NCI-H1048 (cell line): ENCODE measurements around the gene GJD2.

Source experiments
- DNase-seq: peaks from one replicate; lab custom pipeline; 2025; lab: John Stamatoyannopoulos, UW

Gene GJD2

DNA sequence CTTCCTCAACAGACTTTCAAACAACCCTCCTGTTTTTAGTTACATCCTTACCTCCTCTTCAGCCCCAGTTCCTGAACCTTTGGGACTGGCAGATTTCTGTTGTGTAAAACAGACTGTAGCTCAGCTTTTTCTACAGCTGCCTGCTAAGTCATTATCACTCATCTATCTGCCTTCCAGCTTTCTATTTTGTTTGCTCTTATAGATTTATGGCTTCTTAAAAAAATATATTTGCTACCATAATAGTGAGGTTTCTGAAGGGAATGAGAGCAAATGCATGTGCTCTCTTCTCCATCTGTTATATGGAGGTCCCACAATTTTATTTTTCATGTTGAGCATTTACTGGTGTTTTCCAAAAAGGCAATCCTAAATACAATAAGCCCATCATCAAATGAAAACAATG, 18.2 kb upstream of the GJD2 start:
- DNase-seq = no peak

DNA sequence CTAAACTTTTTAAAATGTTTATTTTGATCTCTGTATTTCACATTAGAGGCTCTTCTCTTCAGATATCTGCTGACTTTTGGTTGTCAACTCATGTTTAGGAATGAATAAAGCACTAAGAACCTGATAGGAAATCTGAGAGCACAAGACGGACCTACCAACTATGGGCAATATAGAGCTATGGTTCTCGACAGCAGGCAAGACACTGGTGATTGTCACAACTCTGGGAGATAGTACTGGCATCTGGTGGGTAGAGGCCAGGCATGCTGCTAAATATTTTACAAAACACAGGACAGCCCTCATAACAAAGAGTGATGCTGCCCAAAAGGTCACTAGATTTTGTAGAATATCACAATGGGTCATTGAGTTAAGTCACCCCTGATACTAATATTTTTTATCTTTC, 17.5 kb upstream of the GJD2 start:
- no peak for DNase-seq

DNA sequence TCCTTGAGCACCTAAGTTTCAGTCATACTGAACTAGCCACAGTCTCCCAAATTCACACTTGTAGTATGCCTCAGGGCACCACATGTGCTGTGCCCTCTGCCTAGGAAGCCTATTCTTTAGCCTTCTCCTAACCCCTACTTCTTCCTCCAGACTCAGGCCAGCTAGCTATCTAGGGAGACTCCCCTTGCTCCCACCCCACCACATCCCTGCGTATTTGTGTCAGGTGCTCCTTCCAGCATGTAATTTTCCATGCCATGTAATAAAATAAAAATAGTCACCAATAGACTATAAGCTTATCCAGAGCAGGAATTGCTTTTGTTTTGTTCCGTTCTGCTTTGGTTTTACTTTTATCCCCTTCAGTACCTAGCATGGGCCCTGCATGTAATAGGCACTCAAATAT, 14.9 kb upstream of the GJD2 start:
- DNase-seq = no peak

DNA sequence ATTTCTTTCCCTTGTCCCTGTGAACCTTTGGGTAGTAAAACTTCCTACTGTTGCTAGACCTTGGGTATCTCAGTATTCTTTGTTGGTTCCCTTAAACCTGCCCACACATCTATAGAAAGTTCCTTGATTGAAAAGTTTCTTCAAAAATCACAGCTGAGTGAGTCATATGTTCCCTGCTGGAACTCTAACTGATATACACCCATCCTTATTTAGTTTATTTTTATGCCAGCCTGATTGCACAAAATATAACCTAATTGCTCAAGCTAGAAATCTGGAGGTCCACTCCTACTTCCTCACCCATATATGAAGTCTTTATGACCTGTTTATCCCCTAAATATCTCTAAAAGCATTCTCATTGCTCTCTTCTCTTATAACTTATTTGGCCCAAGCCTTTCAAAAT, 13.7 kb upstream of the GJD2 start:
- no peak for DNase-seq

DNA sequence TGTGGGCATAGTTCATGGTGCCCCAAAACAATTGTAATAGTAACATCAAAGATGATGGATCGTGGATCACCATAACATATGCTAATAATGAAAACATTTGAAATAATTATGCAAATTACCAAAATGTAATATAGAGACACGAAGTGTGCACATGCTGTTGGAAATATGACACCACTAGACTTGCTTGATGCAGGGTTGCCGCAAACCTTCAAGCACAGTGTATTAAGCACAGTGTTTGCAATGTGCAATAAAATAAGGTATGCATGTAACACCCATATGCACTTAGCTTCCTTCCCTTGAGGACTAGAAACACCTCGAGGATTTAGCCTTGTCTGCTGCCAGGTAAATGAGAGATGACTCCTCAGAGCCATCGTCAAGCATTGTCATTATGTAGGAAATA, 10.9 kb upstream of the GJD2 start:
- no peak for DNase-seq

DNA sequence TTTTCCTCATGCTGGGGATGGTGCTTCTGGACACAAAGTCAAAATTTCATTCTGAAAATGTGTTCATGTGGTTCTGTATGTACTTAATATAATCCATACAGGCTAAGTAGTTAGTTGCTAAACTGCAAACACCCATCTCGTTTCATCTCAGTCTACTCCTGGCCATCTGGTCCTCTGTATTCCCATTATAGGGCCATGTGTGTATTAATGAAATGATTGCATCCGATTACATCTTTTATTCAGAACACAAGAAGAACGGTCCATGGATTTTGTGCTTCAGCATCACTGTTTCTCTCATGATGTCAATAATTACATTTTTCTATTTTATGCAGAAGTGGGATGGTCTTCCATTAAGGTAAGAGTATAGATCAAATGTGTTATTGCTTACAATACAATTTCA, 6.1 kb upstream of the GJD2 start:
- no peak for DNase-seq

DNA sequence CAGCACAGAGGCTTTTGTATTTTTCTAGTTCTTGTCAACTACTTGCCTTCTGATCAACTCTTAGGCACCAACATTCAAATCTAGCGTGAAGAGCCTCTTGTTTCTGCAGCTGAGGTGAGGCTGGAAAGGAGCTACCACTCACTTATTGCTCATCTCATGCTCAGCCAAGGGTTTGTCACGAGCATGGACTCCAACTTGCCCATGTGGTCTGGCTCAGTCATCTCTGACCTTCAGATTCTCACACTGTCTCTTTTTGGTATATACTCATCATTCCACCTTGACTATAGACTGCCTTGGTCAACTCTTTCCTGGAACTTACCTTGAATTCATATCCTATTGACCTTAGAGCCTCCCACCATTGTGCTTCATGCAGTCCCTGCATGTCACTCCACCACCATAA, 5.2 kb upstream of the GJD2 start:
- no peak for DNase-seq

DNA sequence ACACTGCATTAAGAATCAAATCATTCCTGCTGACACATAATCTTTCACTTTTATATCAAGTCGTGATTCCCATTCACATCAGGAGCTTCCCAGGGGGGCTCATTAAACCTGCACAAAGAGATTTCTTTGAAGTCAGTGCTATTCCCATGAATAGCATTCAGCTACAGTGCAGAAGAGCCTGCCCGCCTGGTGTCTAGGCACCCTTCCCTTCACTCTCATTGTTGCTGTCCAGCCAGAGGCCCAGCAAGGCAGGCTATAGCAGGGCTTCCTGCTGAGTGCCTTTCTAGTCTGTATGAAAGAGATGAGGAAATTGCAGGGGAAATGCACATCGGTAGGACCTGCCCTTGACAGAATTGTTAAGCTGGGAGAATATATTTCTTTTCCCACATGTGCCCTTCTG, 4.5 kb upstream of the GJD2 start:
- DNase-seq = no peak

DNA sequence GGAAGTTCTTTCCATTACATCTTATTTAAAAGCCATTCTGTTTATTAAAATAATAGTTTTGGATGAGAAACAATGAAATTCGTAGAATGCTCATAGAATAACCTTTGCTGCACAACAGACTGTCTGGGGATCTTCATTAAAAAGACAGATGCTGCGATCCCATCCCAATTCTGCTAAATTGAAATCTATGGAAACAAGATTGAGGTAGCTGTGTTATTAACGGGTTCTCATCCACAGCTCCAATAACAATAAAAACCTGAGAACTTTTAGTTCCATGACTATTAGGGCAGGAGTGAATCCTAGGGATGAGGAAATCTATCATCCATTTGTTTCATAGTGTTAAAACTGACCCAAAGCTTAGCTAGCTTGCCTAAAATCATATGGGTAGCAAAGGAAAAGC, 2.5 kb upstream of the GJD2 start:
- DNase-seq = no peak

DNA sequence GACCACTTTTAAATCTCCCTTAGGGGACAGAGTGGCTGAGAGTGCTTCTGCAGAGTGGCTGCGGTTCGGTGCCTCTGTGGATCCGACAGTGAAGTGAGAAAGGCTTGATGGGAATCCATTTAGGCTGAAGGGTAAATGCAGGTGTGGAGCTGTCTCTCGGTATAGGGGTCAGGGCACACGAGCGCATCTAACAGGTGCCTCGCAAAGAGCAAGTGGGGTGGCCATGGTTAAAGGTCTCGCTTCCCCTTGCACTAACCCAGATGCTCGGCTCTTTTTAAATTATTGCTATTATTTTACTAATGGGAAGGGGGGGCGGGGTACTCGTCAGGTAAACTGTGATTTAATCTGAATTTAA, 598 bp upstream of the GJD2 start:
- no peak for DNase-seq

DNA sequence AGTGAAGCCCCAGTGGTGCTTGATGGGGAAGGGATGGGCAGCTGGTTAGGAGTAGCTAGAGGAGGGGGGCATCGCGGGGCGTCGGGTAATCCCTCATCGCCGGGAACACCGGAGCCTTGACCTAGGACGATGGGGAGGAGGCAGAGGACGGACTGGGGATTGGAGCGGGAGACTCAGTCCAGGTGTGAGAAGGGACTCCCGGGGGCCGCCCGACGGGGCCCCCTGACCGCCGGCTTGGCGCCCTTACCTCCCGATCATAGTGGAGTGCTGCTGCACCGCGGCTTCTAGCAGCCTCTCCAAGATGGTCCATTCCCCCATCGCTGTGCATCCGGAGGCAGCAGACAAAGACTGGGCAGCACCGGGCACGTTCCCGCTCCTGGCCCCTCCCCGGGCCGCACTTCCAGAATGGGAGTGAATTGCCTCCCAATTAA, 612 bp downstream of the GJD2 start:
- no peak for DNase-seq

DNA sequence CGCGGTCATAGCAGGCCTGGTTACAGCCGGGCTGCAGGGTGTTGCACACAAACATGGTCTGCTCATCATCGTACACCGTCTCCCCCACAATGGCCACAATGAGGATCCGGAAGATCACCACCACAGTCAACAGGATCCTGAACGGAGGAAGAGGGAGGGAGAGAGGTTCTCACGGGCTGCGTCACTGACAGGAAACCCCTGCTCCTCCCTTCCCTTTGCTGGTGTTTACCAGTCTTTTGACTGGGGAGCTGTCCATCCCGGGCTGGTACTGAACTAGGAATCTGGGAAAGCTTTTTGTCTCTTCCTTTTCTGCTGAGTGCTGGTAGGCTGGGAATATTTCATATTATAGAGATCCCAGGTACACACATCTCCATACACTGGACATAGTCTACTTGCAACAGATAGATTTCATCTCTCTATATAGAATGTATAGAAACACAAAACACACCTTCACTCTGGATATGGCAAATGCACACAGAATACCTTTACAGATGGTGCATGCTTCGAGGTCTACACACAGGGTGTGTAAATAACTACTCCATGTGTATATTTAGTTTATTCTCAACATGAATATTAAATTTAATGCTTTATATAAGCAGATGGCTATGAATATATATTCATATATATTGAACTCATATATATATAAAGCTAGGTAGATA, 1.4 kb downstream of the GJD2 start:
- DNase-seq = no peak

DNA sequence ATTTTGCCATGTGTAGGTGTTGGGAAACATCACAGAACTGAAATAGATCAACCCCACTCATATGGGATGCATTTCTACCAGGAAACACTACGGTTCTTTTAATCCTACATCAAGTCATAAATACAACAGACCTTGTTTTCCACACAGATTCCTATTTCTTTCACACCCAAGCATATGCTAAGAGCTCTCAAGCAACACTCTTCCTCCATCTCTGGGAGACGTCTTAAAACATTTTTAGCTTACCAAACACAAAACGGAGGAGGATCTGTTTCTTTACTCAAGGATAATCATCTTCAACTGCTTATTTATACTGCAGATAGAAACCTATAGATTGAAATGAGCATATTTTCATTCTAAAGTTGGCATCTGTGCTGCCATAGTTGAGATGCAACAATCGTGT, 5.1 kb downstream of the GJD2 start:
- no peak for DNase-seq

DNA sequence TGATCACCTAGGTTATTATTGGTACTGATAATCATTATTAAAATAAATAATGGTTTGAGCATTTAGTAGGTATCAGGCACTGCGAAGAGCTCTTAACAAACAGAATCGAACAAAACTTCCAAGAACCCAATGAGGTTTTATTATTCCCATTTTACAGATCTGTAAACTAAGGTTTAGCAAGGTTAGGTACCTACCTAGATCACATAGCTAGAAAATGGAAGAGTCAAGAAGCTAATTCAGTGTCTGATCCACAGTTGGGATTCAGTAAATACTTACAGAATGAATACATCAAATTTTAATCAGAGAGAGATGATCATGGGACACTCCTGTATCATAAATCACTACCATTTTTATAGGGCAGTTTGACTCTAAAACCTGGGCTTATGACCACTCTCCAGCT, 15.5 kb downstream of the GJD2 start:
- no peak for DNase-seq

DNA sequence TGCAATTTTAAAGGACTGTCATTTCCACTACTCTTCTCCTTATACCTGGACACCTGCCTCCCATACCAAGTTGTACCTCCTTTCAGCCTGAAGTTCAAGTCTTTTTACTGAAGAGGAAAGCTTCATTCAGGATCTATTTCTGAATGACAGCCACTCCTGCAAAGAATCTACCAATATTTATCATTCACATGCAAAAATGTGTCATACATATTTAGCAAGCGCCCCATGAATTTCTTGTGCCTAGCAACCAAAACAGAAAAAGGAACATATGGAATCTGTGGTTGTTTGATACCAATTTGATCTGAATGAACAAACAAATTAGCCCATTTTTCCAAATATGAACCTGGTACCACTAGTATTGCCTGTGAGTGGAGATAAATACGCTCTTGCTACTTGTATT, 16.8 kb downstream of the GJD2 start:
- DNase-seq = no peak

DNA sequence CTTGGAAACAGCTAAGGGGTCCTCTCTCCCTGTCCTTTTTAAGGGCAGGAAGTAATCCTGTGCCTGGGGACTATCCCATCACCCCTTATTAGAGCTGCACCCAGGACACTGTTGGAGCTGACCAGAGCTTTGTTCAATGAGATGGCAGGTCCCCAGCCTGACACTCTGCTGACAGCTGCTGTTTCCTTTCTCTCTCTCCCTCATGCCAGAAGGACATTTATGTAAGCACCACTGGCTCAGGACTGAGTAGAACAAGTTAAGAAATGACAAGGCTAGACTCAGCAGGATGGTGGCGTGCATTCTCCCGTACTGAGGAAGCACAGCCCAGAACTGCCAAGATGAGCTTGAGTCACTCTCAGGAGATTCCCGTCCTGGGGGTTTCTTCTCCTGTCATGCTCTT, 17.3 kb downstream of the GJD2 start:
- no peak for DNase-seq

DNA sequence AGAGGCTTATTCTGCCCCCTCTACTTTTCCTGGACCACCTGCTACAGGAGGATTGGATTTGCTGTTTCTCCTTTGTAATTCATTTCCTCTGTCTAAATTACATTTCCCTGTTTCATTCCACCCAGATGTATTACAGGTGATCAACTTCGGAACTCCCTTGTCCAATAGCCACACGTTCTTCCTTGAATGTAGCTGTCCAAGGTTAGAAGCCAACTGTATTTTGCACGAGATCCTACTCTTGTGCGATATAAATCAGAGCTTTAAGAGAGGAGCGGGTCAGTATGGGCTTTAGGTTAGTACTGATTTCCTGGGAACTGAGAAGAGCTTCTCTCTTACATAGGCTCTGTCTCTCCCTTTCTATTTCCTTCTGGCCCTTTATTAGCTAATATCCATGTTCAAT, 20.5 kb downstream of the GJD2 start:
- no peak for DNase-seq

DNA sequence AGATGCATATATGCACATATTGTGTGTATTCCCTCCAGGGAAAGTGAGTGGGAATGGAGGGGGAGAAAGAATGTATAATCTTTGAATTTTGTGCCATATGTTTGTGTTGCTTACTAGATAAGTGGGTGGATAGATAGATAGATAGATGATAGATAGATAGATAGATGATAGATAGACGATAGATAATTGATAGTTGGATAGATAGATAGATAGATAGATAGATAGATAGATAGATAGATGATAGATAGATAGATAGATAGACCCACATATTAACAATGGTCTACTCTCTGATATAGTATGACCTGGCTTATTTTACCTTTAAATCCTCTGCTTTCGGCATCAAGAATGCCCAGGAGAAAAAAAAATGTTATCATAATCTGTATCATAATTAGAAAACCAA, 21.2 kb downstream of the GJD2 start:
- DNase-seq = no peak

DNA sequence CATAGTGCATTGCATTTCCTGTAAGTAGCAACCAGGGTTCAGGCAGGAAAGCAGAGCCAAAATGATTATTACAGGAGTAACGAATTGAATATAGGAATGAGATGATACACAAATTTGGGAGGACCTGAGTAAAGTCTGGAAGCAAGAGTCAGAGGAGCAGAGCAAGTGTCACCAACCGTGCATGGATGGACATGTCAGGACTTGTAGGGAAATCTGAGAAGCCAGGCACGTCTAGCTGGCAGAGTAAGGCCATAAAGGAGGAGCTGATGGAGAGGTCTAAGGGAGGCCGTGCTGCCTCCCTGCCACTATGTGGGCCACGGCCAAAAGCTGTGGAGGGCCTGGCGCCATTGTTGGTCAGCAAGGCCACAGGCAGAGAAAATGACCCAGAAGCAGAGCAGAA, 22.4 kb downstream of the GJD2 start:
- DNase-seq = no peak

DNA sequence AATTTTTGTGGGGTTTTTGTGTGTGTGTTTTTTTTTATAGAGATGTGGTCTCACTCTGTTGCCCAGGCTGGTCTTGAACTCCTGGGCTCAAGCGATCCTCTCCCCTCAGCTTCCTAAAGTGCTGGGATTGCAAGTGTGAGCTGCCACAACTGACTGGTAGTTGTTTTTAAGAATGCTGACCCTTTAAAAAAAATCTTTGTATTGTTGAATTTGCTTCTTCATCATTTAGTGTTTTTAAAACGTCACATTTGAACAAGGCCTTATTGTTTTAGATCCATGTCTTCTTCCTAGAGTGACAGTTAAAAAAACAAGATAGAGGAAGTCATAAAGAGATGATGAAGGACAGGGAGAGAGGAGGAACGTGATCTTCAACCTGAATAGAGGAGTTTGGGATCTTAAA, 24.1 kb downstream of the GJD2 start:
- DNase-seq = no peak

DNA sequence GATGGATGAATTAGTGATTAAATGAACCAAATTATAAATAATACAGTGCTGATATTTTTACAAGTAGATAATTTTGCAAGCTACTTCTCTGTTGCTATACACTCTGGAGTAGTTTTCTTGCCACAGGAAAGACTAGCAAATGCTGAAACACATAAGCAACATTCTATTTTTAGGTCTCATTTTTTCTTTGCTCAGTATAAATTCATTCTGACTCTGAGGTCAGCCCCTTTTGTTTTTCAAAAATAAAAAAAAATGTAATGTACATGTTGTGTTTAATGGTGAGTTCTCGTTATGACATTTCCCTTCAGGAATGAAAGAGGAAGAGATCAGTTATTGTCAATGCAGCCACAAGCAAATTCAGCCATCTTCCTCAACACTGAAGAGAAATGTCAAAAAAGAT, 24.9 kb downstream of the GJD2 start:
- DNase-seq = no peak

DNA sequence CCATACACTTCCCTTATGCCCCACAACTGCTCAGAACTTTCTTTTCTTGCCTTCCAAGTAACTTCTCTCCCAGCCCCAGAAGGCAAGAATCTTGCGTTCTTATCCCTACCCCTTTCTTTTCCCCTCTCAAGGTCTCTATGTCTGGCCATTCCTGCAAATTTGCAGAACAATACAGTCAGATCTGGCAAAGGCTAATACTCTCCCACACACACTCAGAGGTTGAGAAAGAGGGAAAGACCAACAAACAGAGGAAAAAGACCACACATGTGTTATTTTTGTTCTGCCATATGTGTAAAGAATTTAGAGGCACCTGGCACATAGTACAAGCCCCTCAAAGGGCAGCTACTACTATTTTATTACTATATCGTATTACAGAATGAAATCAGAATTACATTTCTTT, 25.7 kb downstream of the GJD2 start:
- no peak for DNase-seq

DNA sequence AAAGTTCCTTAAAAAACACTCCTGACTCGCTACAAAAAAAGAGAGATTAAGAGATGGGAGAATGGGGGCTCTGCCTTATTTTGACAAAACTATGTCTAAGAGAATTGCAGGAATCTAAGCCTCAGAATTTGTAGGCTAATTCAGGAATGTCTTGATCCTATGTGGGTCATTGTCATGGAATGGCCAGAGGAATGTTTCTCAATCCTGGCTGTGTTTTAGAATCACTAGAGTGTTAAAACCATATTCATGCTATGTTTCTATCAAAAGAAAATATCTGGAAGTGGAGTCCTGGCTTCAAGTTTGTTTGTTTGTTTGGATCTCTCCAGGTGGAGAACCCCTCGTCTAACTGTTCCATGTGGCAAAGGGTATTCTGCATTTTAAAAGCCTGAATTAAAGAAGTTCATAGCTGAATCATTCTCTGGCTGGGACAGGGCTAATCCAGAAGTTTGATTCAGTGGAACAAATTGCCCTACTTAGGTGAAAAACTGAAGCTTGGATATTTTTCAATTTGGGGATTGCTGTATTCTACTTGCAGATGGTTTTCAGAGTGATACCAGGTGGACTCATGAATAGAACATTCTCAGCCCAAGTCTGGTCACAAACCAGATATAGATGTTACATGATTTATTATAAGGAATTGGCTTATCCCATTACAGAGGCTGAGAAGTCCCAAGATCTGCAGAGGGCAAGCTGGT, 28.2 kb downstream of the GJD2 start:
- DNase-seq = no peak

DNA sequence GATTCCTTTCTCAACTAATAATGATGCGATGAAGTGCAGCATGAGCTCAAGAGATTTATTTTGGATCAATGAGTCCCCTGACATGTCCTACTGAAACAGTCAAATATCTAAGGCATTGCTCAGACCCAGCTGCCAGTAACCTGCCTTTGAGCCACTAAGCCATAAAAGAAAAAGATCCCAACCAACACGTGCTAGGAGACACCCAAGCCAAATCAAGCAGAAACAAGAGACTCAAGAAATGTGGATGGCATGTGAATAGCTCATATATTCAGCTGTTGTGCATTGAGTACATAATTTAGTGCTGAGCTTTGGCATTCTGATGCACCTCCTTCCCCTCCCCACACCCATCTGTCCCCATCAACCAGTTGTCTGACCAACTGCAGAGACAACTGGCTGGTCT, 29.2 kb downstream of the GJD2 start:
- no peak for DNase-seq
